HepG2 (cell line): ENCODE results near the gene LSS. TPM values are rescaled to one million over a fixed set of nuclear protein-coding genes. Genes with fewer than 3 reads are reported as not detected.

Experiments used
- ATAC-seq: fragments of 200-7000 bp; cut with Tn5 transposase; 3 replicates; pipeline ENCODE4 v1.9.1; 2020; ENCODE audit warnings: mild to moderate bottlenecking, moderate library complexity
- BruUV-seq: library from RNA; stranded (reverse); fragments of 400-500 nt; replicated peaks from 2 replicates; lab custom pipeline; 2021; lab: Mats Ljungman, UMichigan
- CTCF ChIA-PET: fragments of 300-600 bp; formaldehyde crosslinking; extraction: SDS; loops from one replicate; lab custom pipeline; 2021; ENCODE audit warnings: low total read pairs, inconsistent platforms, low intra/inter-chr PET ratio; lab: Yijun Ruan, JAX
- POLR2A ChIA-PET: fragments of 350-600 bp; sonication (Branson Sonifier 250); formaldehyde crosslinking; loops from one replicate; lab custom pipeline; 2020; ENCODE audit warnings: antibody characterized with exemption, inconsistent platforms; lab: Yijun Ruan, JAX
- DNase-seq: peaks from one replicate; pipeline ENCODE4 v3.0.0-alpha.2; 2015; ENCODE audit warnings: low spot score
- FAIRE-seq: peaks from 3 replicates; lab custom pipeline; 2011; peaks lifted over from hg19 to GRCh38; lab: Jason Lieb, UNC
- H2AFZ ChIP-seq: one replicate; pipeline ENCODE4 v1.6.1; 2011; ENCODE audit warnings: low read length, inconsistent platforms
- H3K27ac ChIP-seq: fragments of 300-600 bp; 3 replicates; pipeline ENCODE4 v1.8.0; 2011; ENCODE audit warnings: mixed run types, mild to moderate bottlenecking, mixed read lengths, low read length, inconsistent platforms; ENCODE audit not compliant: insufficient read depth; ENCODE audit errors: extremely low read length
- H3K27me3 ChIP-seq, 2 experiments: fragments of 200-600 bp in 1 of 2; 2 replicates in 1 of 2; 3 replicates in 1 of 2; pipeline versions ENCODE4 v1.6.0 to v1.8.0; 2011; ENCODE audit warnings: low read length in 2 of 2, mild to moderate bottlenecking in 2 of 2, moderate library complexity in 2 of 2, inconsistent platforms in 1 of 2; ENCODE audit not compliant: insufficient read depth in 2 of 2, control insufficient read depth in 1 of 2
- H3K36me3 ChIP-seq, 2 experiments: fragments of 200-600 bp in 1 of 2; replicated peaks in 1 of 2; 2 replicates in 1 of 2; 3 replicates in 1 of 2; pipeline versions ENCODE4 v1.5.1 to v1.8.0; 2011; ENCODE audit warnings: low read length in 2 of 2, inconsistent platforms in 1 of 2; ENCODE audit not compliant: insufficient read depth in 2 of 2, control insufficient read depth in 1 of 2
- H3K4me1 ChIP-seq: 2 replicates; pipeline ENCODE4 v1.5.1; 2012; ENCODE audit warnings: low read length, inconsistent platforms; ENCODE audit not compliant: insufficient read depth
- H3K4me2 ChIP-seq: 2 replicates; pipeline ENCODE4 v1.6.0; 2011; ENCODE audit warnings: low read depth, low read length, inconsistent platforms
- H3K4me3 ChIP-seq, 3 experiments: fragments of 200-600 bp in 1 of 3; sonication (generic), shearing (Covaris generic) in 1 of 3; replicated peaks in 1 of 3; 2 replicates each; pipeline ENCODE4 v1.5.1; 2011 to 2016; ENCODE audit warnings: low read length in 3 of 3, inconsistent platforms in 2 of 3, low read depth in 2 of 3, mild to moderate bottlenecking in 2 of 3, control low read depth in 1 of 3, mixed read lengths in 1 of 3; ENCODE audit not compliant: insufficient read depth in 1 of 3
- H3K79me2 ChIP-seq: one replicate; pipeline ENCODE4 v1.6.1; 2011; ENCODE audit warnings: low read length, inconsistent platforms; ENCODE audit not compliant: insufficient read depth
- H3K9ac ChIP-seq: 2 replicates; pipeline ENCODE4 v1.6.0; 2011; ENCODE audit warnings: mild to moderate bottlenecking, low read depth, low read length, inconsistent platforms; ENCODE audit not compliant: insufficient read depth
- H3K9me3 ChIP-seq: 2 replicates; pipeline ENCODE4 v1.5.1; 2012; ENCODE audit warnings: mild to moderate bottlenecking, low read length
- H4K20me1 ChIP-seq: 2 replicates; pipeline ENCODE4 v1.6.0; 2011; ENCODE audit warnings: inconsistent platforms, mild to moderate bottlenecking, low read length, moderate library complexity; ENCODE audit not compliant: insufficient read depth
- CC2D1A ChIP-seq: sonication (generic); formaldehyde crosslinking; IDR thresholded peaks from 2 replicates; pipeline ENCODE4 v1.8.1; 2023; ENCODE audit warnings: mild to moderate bottlenecking, missing genetic modification reagents
- POLR2A ChIP-seq, 2 experiments: IDR thresholded peaks; 2 replicates each; pipeline ENCODE4 v1.6.1; 2011; ENCODE audit warnings: low read depth in 2 of 2, low read length in 2 of 2, mild to moderate bottlenecking in 1 of 2, moderate library complexity in 1 of 2; ENCODE audit not compliant: insufficient read depth in 1 of 2
- POLR2AphosphoS5 ChIP-seq: IDR thresholded peaks from 2 replicates; pipeline ENCODE4 v1.6.1; 2012; ENCODE audit warnings: low read depth, low read length
- RBM22 ChIP-seq: fragments of 200-400 bp; formaldehyde crosslinking; optimal IDR thresholded peaks from 2 replicates; pipeline ENCODE3; 2017; ENCODE audit warnings: mild to moderate bottlenecking, low read length, moderate library complexity
- ZNF841 ChIP-seq: sonication (generic); formaldehyde crosslinking; IDR thresholded peaks from 2 replicates; pipeline ENCODE4 v1.8.1; 2023; ENCODE audit warnings: missing genetic modification reagents, borderline replicate concordance
- WGBS: methylation state at CpG from one replicate; pipeline ENCODE4 v1.1.6; 2017; ENCODE audit warnings: low lambda C conversion rate; 5-methylcytosine and 5-hydroxymethylcytosine counted together
- in situ Hi-C: cut with HindIII; loops from 2 replicates; pipeline ENCODE4 v1.10.0; 2017; ENCODE audit warnings: low pct_unique_long_range_greater_than_20kb; ENCODE audit not compliant: extremely low pct_ligation_motif_present
- intact Hi-C: fragments of 100-400 bp; cut with micrococcal nuclease; formaldehyde crosslinking; loops from one replicate; pipeline ENCODE4 v1.10.0; 2022; ENCODE audit not compliant: unreplicated experiment
- polyA plus RNA-seq, 8 experiments: library from polyadenylated mRNA; depleted of rRNA in 3 of 8; stranded (reverse) in 7 of 8; unstranded in 1 of 8; fragments of >200 nt; fragmentation: Illumina TruSeq in 4 of 8; extraction: Trizol in 4 of 8; gene quantifications; 2 replicates each; pipeline versions ENCODE4 v1.2.1 to v1.2.3, GENCODE V29; 2011 to 2016; ENCODE audit warnings: low read depth in 4 of 8, missing spikeins in 1 of 8, mixed read lengths in 1 of 8; ENCODE audit not compliant: insufficient read depth in 1 of 8
- total RNA-seq, 5 experiments: library from RNA; depleted of rRNA; stranded (reverse); fragments of >200 nt; fragmentation: Illumina TruSeq; extraction: Trizol; gene quantifications; 2 replicates each; pipeline ENCODE4 v1.2.3, GENCODE V29; 2016; ENCODE audit warnings: low read depth in 1 of 5
- TF ChIP-seq, protein P1 (sequence below): sonication (generic); formaldehyde crosslinking; IDR thresholded peaks from 2 replicates; pipeline ENCODE4 v1.5.0; 2020; ENCODE audit warnings: missing genetic modification reagents
- TF ChIP-seq, protein P2 (sequence below): sonication (generic); formaldehyde crosslinking; IDR thresholded peaks from 2 replicates; pipeline ENCODE4 v1.4.0; 2020; ENCODE audit warnings: mild to moderate bottlenecking, missing genetic modification reagents
- TF ChIP-seq, protein P3 (sequence below): sonication (generic); formaldehyde crosslinking; IDR thresholded peaks from 2 replicates; pipeline ENCODE4 v1.4.0; 2020; ENCODE audit warnings: missing genetic modification reagents, borderline replicate concordance

The LSS gene
- total and polyA plus RNA-seq, 2 of the 13 experiments (the other 11 are each of a cell fraction or from before 2014, with no cell fraction given) = 72.6 to 113 TPM

DNA sequence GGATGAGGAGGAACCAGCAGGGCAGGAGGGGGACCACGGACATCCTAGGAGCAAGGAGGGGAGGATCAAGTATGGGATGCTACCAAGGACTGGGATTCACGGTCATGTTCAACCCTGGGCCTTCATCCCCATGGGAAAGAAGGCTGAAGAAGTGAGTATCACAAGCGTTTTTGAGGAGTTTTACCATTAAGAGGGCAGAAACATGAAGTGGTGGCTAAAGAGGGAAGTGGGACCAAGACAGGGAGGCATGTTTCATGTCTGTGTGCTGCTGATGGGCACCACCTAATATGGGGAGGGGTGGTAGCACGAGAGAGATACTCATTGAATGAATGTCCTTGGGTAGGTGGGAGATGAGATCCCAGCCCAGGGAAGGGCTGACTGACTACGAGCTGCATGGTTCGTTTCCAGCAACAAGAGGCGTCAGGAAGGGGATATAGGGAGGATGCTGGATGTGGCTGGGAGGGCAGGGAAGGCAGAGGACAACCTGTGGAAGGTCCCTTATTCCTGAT is 11.3 kb upstream of the LSS start:
- H3K4me3 ChIP-seq = no peak overlapping the region
- TF ChIP-seq POLR2A (IDR thresholded peaks at IDR 0.05; ENCODE audit: insufficient read depth in 1 of 2, low read depth in 2 of 2, low read length in 2 of 2) (0 out of 4 replicates have a peak, but pooled peaks of 1 of the 2 experiments have one; percentile 23), POLR2AphosphoS5 (0 out of 2 replicates have a peak, but pooled peaks have one; percentile 18), RBM22 (peak; percentile 52)
- TF ChIP-seq, protein P1, sequence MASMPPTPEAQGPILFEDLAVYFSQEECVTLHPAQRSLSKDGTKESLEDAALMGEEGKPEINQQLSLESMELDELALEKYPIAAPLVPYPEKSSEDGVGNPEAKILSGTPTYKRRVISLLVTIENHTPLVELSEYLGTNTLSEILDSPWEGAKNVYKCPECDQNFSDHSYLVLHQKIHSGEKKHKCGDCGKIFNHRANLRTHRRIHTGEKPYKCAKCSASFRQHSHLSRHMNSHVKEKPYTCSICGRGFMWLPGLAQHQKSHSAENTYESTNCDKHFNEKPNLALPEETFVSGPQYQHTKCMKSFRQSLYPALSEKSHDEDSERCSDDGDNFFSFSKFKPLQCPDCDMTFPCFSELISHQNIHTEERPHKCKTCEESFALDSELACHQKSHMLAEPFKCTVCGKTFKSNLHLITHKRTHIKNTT = no peak
- TF ChIP-seq, all 625 proteins: peak for 3
- Histone ChIP-seq H2AFZ (no peak overlapping the region), H3K79me2 (no peaks in the 10 kb centered on the region), H3K4me1 (no peaks in the 10 kb centered on the region), H3K27ac (no peak overlapping the region), H3K9ac (no peak overlapping the region), H3K36me3 (peaks cover 40 to 80% of the 10 kb centered on the region in 2 experiments), H4K20me1 (no peaks in the 10 kb centered on the region), H3K4me2 (no peak overlapping the region), H3K27me3 (no peaks in the 10 kb centered on the region), H3K9me3 (no peaks in the 10 kb centered on the region)
- DNase-seq (no peak), ATAC-seq (no peak), FAIRE-seq (no peak)
- POLR2A ChIA-PET = interaction anchor here (1.2 kb wide), 1 partner anchor 8 kb away, joined by 3 read pairs; no protein-coding TSS in a partner anchor
- CTCF ChIA-PET = no interaction called here
- in situ Hi-C loops = no loop called here
- intact Hi-C loops = no loop called here
- WGBS = 94% methylated on average over 7 of the region's 7 CpGs
- BruUV-seq = no TSS peak

DNA sequence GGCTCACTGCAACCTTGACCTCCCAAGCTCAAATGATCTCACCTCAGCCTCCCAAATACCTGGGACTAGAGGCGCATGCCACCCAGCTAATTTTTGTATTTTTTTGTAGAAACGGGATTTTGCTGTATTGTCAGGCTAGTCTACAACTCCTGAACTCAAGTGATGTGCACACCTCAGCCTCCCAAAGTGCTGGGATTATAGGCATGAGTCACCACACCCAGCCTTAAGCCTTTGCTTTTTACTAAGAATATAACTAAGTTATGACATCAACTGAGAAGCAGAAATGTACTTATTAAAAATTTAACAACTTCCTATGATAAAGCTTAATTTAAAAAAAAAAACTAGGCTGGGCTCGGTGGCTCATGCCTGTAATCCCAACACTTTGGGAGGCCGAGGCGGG is 8.9 kb upstream of the LSS start:
- ChIA-PET POLR2A (no interaction called here), CTCF (no interaction called here)
- ATAC-seq (no peak), DNase-seq (no peak), FAIRE-seq (no peak)
- TF ChIP-seq, protein P2, sequence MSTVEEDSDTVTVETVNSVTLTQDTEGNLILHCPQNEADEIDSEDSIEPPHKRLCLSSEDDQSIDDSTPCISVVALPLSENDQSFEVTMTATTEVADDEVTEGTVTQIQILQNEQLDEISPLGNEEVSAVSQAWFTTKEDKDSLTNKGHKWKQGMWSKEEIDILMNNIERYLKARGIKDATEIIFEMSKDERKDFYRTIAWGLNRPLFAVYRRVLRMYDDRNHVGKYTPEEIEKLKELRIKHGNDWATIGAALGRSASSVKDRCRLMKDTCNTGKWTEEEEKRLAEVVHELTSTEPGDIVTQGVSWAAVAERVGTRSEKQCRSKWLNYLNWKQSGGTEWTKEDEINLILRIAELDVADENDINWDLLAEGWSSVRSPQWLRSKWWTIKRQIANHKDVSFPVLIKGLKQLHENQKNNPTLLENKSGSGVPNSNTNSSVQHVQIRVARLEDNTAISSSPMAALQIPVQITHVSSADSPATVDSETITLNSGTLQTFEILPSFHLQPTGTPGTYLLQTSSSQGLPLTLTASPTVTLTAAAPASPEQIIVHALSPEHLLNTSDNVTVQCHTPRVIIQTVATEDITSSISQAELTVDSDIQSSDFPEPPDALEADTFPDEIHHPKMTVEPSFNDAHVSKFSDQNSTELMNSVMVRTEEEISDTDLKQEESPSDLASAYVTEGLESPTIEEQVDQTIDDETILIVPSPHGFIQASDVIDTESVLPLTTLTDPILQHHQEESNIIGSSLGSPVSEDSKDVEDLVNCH (CRISPR knock-in tag) = no peak
- TF ChIP-seq, protein P3, sequence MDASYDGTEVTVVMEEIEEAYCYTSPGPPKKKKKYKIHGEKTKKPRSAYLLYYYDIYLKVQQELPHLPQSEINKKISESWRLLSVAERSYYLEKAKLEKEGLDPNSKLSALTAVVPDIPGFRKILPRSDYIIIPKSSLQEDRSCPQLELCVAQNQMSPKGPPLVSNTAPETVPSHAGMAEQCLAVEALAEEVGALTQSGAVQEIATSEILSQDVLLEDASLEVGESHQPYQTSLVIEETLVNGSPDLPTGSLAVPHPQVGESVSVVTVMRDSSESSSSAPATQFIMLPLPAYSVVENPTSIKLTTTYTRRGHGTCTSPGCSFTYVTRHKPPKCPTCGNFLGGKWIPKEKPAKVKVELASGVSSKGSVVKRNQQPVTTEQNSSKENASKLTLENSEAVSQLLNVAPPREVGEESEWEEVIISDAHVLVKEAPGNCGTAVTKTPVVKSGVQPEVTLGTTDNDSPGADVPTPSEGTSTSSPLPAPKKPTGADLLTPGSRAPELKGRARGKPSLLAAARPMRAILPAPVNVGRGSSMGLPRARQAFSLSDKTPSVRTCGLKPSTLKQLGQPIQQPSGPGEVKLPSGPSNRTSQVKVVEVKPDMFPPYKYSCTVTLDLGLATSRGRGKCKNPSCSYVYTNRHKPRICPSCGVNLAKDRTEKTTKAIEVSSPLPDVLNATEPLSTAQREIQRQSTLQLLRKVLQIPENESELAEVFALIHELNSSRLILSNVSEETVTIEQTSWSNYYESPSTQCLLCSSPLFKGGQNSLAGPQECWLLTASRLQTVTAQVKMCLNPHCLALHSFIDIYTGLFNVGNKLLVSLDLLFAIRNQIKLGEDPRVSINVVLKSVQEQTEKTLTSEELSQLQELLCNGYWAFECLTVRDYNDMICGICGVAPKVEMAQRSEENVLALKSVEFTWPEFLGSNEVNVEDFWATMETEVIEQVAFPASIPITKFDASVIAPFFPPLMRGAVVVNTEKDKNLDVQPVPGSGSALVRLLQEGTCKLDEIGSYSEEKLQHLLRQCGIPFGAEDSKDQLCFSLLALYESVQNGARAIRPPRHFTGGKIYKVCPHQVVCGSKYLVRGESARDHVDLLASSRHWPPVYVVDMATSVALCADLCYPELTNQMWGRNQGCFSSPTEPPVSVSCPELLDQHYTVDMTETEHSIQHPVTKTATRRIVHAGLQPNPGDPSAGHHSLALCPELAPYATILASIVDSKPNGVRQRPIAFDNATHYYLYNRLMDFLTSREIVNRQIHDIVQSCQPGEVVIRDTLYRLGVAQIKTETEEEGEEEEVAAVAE (CRISPR knock-in tag) = no peak
- TF ChIP-seq CC2D1A (CRISPR knock-in tag) = no peak
- no peak for TF ChIP-seq ZNF841 (CRISPR knock-in tag)
- Histone ChIP-seq H3K36me3 (peaks cover 24 to 74% of the 10 kb centered on the region in 2 experiments), H3K9me3 (no peaks in the 10 kb centered on the region), H3K4me3 (no peak overlapping the region), H3K27ac (no peak overlapping the region), H2AFZ (no peak overlapping the region), H3K27me3 (no peaks in the 10 kb centered on the region), H4K20me1 (no peaks in the 10 kb centered on the region), H3K4me2 (no peak overlapping the region), H3K79me2 (no peaks in the 10 kb centered on the region), H3K9ac (no peak overlapping the region), H3K4me1 (no peaks in the 10 kb centered on the region)
- intact Hi-C loops (no loop called here), in situ Hi-C loops (no loop called here)
- no CpG with 5 or more reads among the region's 5 CpGs for WGBS
- BruUV-seq = no TSS peak
